GM21360 (cell line): ENCODE data around the gene PCYT2.

Experiments
- ATAC-seq: cut with Tn5 transposase; IDR thresholded peaks from one replicate; pipeline ENCODE4 v1.9.1; 2021; ENCODE audit warnings: mild to moderate bottlenecking, moderate library complexity; ENCODE audit not compliant: unreplicated experiment

Gene PCYT2

DNA sequence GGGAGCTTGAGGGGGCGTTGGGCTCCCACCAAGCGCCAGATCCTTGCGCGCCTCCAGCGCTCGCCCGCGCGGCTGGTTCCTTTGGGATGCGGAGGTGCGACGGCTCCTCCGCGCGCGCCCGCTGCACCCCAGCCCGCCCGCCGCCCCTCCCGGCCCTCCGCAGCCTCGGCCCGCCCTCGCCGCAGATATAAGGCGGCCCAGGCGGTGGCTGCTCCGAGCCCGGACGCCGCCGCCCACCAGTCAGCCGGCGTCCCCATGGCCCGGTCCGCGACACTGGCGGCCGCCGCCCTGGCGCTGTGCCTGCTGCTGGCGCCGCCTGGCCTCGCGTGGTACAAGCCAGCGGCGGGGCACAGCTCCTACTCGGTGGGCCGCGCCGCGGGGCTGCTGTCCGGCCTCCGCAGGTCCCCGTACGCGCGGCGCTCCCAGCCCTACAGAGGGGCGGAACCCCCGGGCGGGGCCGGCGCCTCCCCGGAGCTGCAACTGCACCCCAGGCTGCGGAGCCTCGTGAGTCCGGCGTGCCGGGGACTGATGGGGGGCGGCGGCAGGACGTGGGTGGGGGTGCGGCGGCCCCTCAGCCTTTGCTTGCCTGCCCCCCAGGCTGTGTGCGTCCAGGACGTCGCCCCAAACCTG lies 9.1 kb downstream of the PCYT2 start, which contains the start of gene NPB:
Gene NPB, plus strand, starts transcription at position 216 of the 630 bp plus-strand sequence. Its CDS starts 40 bp downstream, at position 256.
- no peak for ATAC-seq

DNA sequence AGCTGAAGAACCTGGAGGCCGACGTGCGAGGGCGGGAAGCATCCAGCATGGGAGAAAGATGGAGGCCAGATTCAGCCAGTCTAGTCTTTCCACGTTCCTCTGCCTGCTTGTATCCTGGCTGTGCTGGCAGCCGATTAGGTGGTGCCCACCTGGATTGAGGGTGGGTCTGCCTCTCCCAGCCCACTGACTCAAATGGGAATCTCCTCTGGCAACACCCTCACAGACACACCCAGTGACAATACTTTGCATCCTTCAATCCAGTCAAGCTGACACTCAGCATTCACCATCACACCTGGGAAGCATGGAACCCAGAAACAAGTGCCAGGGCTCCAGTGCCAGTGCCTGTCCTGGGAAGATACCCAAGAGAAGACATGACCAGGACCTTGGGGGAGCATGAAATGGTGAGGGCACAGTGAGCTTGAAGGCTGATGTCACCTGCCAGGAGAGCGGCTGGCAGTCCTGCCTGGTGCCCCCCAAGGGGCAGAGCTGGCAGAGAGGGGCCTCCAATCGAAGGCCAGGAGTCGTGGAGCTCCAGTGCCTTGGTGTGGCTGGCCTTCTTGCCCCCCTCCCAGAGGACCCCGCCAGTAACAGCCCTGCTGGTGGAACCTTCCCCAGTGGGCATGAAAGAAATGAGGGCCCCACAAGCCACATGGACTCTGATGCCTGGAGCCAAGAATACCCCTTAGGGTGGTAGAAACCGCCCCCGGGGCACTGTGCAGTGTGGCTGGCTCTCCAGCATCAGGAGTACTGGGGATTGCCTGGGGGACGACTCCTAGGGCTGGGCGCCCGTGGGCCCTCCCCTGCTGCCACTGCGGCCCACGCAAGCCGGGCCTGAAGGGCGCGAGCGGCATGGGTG lies 9.8 kb downstream of the PCYT2 start:
- no peak for ATAC-seq

DNA sequence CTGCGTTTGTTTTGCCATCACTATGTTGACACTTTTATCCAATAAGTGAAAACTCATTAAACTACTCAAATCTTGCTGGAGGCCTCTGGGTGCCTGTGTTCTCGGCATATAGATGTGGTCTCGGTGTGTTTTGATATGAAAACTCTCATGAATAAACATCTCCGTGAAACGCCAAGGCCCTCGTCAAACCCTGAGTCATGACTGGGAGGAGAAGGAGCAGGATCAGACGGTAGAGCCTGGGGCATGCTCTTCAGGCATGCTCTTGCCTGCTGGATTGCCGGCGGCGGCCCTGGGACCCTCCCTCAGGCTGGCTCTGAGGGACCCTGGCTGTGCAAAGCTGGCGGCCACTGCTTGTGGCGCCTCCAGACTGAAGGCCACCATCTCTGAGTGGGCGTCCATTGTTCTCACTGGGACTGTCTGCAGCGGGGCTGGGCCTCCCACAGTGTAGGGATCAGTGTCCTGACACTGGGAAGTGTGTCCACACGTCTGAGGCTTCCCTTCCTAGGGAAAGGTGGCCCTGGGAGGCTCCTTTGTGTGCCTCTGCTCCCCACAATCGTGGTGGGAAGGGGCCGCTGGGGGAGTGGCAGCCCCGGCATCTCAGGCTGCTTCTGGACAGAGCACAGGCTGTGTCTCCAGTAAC lies 10.9 kb downstream of the PCYT2 start:
- no peak for ATAC-seq

DNA sequence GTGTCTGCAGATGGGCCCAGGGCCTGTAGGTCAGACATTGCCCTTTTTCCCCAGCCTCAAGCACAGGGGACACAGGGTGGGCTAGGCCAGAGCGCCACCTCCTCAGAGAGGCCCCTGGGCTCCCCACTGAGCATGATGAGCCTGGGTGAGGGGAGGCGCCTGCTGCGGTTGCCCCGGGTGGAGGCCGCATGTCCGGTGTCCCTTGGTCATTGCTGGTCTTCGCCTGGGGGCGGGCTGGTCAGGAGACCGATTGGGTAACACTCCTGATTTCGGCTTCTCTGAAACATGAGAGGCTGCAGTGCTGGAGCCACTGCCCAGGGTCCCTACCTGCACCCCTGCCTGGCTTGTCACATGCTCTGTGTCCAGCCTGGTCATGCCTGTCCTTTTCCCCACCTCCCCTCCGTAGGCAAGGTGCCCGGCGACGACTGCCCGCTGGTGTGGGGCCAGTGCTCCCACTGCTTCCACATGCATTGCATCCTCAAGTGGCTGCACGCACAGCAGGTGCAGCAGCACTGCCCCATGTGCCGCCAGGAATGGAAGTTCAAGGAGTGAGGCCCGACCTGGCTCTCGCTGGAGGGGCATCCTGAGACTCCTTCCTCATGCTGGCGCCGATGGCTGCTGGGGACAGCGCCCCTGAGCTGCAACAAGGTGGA lies 11.6 kb downstream of the PCYT2 start:
- no peak for ATAC-seq

DNA sequence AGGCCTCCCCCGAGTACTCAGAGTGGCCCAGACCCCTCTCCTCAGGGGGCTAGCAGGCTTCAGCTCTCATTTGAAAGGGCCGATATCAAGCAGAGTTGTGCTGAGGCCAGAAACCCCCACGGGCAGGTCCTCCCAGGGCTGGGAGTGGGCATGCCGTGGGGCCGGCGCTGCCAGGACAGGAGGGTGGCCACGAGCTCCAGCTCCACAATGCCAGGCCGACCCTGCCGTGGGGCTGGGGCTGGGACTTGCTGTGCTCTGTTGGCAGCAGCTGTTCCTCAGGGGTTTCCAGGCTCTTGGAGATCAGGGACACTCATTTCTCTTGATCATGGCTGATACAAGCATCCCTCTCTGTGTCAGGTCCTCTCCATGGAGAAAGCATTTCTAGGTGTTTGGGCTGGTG lies 12.3 kb downstream of the PCYT2 start:
- ATAC-seq, result no peak

DNA sequence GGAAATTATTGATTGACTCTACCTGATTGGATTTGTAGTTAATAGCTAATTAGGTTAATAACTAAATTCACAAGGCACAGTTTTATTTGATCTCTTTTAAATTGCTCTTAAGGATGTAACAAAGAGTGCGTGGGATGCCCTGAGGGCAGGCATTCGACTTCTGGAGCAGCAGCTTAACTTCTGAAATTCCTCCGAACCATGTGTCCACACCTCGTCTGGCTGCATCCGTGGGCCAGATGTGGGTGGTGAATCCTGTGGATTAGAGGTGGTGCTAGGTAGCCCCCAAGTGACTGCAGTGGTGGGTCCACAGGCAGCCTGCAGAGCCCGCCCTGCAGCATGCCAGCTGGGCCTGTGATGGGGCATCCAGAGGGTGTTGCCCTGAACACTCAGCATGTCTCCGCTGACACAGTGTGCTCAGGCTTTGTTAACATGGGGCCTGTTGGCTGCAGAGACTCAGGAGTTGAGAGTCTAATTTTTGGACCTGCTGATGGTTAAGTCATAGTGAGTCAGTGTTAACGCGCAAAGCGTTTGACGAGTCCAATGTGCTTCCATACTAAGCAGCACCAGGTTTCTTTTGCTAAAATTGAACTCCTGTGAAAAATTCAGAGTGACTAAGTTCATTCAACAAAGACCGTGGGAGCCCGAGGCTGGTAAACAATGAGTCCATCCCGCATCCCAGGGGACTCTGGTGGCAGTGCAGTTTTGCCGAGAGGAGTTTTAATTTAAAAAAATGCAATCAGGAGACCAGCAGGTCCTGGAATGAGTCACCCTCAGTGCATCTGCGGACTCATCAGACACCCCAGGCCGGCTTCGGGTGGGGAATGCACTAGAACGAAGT lies 13.0 kb downstream of the PCYT2 start:
- no peak for ATAC-seq

DNA sequence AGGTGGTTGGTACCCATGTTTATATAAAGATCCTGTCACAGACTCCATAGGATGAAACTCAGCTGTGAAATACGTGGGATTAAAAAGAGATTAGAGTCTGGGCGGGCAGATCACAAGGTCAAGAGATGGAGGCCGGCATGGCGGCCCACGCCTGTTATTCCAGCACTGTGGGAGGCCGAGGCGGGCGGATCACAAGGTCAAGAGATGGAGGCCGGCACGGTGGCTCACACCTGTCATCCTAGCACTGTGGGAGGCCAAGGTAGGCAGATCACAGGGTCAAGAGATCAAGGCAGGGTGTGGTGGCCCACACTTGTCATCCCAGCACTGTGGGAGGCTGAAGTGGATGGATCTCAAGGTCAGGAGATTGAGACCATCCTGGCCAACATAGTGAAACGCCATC lies 15.8 kb downstream of the PCYT2 start:
- ATAC-seq, result no peak

DNA sequence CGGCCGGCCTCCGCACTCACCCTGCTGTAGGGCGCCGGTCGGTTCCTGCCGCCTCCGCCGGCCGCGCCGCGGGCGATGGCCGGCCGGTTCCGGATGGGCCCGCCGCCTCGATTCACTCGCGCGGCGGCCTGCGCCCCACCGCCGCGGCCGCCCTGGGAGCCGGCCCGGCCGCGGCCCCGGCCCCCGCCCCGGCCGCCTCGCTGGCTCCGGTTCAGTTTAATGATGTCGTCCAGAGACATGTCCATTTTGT lies 20.0 kb downstream of the PCYT2 start:
- peak; percentile 18 for ATAC-seq

DNA sequence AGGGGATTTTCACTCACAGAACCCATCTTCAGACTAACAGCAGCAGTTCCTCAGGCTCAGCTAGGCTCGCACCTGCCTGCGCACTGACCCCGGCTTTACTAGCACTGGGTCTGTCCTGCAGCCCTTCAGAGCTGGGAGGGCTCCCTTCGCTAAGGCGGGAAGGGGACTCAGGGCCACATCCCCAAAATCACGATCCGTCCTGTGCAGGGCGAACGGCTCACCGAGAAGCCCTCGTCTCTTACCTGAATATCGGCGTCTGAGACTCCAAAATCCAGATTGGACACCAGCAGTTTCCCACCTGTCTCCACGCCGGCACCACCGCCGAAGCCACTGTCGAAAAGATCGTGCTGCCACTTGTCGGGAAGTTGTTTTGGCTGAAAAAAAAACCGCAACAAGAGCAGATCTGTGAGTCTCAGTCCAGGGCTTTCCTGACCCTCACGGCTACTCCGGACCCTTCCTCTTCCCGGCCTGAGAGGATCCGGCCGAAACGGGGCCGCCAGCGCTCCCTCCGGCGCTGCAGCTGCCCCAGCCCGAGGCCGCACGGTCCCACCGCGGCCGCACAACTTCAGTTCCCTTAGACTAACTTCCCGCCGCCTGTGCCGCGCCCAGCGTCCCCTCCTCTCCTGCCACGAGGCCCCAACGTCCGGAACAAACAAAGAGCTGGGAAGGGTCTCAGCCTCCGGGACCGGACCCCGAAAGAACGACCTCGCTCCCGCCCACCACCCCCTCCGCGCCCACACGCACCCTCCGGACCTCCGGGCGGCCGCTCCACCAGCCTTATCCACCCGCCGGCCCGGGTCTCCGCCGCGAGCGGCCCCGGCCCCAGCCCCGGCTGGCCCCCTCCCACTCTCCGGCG lies 20.5 kb downstream of the PCYT2 start:
- ATAC-seq, result peak; percentile 17

DNA sequence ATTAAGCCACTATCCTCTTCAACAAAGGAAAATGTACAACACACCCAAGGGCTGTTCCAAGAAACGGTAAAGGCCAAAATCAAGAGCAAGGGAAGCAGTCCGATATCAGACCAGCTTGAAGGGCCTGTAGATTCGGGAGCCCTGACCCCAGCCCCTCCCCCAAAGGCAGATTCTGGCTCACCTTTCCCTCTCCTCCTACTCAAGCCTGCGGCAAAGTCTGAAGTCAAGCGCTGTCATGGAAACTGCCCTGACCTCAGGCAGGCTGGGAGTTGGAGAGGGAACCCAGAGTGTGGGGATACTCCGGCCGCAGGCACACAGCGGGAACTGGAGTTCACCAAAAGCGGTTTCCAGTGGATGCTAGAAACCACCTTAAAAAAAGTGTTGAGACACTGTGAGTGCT lies 21.6 kb downstream of the PCYT2 start:
- ATAC-seq, result no peak

DNA sequence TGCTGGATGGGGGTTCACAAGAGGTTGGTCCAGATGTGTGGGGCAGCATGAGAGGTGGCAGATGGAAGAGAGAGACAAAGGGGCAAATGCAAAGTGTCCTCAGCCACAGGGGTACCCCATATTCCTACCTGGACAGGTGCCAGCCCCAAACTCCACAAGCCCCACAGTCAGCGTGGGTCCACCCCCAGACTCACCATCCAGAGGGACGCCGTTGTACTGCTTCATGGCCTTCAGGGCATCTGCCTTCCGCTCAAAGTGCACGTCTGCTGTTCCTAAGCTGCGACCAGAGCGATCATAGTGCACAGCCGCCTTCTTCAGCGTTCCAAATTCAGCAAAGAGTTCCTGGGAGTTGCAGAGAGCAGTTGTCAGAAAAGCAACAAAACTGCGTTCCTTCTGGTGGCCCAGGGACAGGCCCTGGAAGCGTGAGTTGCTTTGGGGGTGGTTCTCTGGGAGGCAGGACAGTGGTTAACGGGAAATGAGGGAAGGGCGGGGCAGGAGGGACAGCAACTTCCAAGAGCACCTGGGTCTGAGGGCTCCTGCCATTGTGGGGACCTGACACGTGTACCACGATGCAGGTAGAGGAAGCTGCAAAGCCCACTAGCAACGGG lies 22.1 kb downstream of the PCYT2 start:
- no peak for ATAC-seq

DNA sequence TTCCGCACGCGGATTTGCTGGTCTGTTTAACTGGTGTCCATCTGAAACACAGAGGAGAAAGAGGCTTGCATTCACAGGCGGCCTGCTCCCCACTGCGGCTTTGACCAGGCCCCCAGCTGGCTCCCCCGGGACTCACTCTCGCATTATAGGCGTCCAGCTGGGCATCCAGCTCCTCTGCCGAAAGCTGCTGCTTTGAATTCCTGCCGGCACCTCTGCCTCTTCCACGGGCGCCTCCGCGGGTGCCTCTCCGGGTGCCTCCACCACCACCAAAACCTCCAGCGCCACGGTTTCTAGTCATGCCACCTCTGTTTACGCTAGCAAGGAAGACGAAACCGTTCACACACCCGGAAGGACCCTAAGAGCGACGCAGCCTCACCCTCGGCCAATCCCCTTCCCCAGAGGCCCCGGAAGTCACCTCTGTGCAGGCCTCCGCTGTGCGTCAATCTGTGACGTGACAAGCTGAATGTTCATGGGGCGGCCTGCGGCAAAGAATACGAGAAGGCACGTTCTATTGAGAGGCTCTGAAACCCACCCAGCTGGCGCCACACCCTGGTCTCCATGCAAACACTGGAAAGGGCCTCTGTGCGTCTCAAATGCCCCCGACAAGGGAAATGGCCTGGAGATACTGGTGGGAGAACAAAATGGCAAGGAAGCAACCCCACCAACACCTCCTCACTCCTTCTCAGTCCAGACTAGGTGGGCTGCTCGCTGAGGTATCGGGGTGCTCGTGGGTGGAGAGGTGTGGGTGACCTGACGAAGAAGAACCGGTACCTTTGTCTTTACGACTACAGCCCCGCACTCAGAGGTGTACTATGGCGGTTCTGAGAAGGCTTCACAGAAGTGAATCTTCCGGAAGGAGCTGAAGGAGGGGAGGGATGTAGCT lies 22.9 kb downstream of the PCYT2 start:
- no peak for ATAC-seq

DNA sequence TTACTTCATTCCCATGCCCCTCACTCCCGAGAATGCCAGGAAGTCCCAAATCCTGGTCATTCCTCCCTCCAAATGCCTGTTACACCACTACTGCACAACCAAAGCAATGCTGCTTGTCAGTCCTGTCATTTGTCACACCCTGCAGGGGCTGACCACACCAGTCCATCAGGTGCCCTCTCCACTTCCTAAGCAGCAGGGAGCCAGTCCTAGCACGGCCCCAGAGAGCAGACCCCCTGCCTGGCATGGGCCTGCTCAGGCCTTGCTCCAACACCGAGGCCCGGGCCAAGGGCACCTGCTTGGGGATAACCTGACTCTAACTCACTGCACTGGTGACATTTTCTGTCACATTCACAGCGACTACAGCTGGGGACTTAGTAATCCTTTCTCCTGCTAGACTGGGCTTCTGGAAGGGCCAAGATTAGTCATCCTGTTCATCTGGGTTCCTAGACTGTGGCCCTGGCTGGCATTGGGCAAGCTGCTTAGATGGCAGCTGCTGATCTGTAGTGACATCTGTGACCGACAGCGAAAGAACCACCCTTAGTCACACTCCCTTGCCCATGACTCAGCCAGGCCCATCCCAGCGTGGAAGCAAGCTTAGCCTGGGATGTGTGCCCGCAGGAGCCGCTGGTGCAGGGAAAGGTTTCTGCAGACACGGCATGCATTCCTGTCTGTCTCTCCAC lies 25.2 kb downstream of the PCYT2 start:
- no peak for ATAC-seq

DNA sequence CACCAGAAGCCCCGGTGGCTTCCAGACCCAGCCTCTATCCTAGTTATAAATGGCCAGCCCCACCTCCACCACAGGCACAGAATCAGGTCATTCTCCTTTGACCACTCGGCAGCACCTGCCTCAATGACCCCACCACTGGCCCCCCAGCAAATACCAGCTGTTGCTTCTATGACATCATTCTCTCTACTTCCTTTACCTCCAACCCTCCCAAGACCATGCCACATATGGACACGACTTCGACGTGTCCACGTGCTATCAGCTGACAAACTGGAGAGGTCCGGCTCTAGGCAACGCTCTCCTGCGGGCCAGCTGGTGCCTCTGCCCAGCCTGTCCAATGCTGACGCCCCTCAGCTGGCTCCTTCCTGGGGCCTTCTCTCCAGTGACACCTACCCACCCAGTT lies 25.7 kb downstream of the PCYT2 start:
- no peak for ATAC-seq

DNA sequence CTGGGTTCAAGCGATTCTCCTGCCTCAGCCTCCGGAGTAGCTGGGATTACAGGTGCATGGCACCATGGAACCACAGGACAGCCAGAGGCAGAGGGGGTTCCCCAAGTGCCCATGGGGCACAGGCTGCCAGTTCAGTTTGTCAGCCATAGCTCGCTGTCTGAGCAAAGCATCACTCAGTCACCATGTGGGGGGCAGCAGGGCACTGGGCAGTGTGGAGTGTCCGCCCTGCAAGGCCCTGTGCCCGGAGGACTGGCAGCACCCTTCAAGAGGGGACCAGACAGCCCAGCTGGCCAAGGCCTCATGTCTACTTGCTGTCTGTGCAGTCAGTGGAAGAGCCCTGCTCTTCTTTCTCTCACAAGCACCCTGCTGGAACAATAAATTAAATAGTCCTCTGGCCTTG lies 26.2 kb downstream of the PCYT2 start:
- no peak for ATAC-seq

DNA sequence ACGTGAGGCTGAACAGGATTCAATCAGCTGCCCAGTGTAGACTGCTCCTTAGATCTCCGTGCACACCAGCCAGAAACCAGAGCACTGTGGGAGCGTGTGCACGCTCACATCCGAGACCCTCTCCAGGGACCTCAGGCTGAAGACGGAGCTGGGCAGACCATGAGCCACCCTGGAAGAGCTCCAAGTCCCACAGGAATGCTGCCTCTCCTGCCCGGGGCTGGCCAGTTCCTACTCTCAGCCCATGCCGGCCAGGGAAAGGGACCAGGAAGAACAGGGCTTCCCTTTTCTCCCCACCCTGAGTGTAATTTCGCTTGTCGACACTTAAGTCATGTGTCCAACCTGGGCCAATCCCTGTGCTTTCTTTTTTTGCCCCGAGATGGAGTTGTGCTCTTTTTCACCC lies 26.7 kb downstream of the PCYT2 start:
- ATAC-seq, result no peak

DNA sequence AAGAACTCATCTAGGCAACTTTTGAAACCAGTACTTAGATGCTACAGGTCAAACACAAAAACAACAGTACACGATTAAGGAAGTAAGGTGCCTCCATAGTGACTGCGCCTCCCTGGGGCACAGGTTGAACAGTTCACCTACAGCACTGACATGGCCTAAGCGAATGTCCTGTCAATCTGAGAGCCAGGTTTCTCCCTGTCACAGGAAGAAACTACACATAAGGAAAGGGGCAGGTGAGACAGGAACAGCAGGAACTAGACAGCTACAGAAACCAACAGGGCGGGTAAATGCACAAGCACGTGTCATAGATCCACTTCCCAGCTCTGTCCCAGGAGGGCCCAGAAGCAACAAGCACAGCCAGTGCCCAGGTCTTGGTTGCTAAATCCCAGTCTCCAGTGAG lies 32.1 kb downstream of the PCYT2 start:
- no peak for ATAC-seq

DNA sequence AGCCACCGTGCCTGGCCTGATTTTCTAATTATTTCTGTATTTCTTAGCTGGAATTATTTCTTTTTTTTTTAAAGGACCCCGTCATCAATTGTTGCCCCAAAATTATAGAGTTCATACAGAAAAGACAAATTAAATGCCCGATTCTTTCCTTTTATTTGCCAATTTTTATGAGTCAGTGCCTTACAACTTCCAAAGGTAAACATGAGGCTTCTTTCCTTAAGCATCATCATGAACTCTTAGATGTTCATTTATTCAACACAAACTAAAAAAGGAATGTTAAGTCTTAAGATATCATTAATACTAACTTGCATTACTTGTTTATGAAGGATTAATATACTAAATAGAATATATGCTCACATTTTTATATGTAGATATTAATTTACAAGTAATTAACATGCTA lies 32.9 kb downstream of the PCYT2 start:
- no peak for ATAC-seq
